Stimulated activated CD8-positive, alpha-beta memory T cell treated with anti-CD3 and anti-CD28 coated beads, Interleukin-7, amount 100 ng/mL, for 1 hour (primary cell): ENCODE measurements around the gene ZNF862.
A peak's percentile ranks its signal among the peaks of the same experiment; 100 is the strongest.

Experiments used
- DNase-seq, 2 donors: peaks; one replicate each; pipeline ENCODE4 v3.0.0-alpha.2; 2020; ENCODE audit warnings: low read depth in 2 of 2

The ZNF862 gene

DNA sequence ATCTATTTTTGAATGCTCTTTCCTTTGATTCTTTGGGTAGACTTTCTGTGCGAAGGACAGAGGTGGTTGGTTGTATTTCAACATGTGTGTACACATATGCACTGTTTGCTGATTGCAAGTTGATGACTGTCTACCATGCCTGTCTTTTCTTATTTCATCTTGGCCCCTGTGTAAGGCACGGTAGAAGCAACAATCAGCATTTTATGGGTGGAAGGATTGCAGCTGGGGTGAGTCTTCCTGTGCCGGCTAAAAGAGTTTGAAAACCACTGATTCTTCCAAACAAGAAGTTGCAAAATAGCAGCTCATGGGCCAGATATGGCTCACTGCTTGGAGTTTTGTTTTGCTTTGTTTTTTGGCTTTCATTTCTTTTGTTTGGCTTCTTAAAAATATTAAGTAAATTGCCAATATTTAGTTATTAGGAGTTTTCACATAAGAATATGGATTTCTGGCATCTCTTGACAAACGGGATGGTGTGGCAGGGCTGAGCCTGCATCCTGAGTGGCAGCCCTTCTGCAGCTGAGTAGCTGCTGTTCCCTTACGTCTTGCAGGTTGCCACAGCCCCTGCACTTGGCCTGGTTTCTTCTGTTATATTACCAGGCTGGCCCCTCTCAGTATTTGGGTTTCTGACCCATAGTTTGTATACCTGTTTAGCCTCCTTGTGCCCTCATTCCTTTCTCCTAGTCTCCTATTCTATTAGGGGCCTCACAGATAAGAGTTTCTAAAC is 7.2 kb downstream of the ZNF862 start:
- DNase-seq, result no peak

DNA sequence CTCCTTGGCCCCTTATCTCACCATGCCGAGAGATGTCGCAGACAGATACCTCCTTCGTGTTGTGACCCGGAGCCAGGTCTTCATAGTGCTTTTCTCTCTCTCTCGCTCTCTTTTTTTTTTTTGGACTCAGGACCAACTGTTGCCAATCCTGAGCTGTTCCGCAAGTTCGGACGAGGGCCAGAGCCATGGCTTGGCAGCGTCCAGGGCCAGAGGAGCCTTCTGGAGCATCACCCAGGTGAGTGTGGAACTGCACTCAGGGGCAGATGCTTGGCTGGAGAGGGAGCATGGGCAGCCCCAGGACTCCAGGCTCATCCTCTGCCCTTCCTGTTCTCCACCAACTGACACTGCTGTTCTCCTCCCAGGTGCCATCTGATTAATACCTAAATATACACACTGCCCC is 7.8 kb downstream of the ZNF862 start:
- no peak for DNase-seq

DNA sequence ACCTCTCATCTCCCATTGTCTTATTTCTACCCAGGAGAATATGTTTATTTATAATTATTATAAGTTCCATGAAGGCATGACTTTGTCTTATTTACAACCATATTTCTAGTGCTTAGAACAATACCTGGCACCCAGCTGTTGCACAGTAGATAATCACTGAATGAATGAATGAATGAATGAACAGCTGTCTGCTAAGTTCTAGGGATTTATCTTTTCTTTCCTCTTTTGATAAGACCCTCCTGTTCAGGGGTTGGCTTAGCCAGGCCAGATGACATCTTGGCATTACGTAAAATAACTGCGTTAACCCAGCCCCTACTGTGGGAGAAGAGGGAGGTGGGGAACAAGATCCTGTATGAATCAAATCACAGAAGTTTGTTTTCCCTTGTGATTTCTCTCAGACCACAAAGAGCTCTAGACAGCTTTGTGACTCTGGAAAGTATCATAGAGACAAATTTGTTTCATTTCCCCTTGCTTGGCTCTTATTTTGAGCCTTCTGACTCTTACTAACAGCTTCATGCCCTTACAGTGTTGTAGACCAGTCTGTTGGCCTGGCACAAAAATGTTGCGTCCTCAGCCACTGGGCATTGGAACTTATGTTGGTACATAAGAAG is 8.4 kb downstream of the ZNF862 start:
- DNase-seq, result no peak

DNA sequence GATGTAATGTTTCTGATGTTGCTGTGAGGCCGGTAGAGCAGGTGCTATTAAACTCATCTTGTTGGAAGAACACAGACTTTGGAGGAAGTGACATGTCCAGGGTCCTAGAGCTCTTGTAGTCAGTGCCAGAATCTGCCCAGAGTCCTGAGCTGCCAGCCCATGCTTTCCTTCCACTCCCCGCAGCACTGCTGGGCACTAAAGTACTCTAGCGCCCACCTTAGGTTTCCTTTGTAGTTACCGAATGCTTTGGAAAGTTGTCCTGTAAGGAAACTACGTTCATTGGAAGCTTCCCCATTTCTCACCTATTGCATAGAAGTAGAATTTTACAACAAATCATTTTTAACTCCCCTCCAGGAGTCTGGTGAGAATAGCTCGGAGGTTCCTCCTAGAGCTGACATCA is 11.0 kb downstream of the ZNF862 start:
- no peak for DNase-seq

DNA sequence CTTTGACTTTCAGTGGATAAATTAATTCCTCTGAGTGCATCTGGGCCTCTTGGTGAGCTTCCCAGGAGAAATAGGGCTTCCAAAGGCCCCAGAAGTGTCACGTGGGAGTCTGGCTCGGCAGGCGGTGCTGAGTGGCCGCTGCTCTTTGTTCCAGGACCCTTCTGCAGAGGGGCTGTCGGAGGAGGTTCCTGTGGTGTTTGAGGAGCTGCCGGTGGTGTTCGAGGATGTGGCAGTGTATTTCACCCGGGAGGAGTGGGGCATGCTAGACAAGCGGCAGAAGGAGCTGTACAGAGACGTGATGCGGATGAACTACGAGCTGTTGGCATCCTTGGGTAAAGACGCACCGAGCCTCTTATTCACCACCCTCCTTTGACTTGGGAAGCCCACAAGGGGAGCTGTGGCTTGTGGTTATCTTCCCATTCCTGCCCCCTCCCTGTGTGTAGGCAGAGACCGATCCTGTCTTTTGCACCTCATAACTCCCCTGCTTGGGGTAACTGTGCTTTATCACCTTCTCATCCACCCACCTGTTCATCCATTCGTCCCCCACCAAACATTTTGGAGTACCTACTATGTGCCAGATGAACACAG is 11.9 kb downstream of the ZNF862 start:
- DNase-seq, result no peak

DNA sequence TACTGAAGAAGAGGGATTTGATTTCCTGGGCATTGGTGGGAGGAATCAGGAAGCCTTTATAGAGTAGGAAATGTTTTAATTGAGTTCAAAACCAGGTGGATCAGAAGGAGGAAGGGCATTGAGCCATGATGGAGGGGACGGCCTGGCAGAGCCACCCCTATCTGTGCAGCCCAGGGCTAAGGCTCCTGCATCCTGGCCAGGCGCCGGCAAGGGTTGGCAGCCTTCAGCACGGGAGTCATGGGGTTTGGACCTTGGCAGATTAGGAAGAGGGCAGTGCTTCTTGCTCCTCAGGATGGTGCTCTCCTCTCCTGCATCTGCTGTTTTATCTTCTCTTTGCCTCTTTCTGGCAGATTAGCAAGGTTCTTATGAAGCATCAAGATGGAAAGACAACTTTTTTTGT is 12.5 kb downstream of the ZNF862 start:
- no peak for DNase-seq

DNA sequence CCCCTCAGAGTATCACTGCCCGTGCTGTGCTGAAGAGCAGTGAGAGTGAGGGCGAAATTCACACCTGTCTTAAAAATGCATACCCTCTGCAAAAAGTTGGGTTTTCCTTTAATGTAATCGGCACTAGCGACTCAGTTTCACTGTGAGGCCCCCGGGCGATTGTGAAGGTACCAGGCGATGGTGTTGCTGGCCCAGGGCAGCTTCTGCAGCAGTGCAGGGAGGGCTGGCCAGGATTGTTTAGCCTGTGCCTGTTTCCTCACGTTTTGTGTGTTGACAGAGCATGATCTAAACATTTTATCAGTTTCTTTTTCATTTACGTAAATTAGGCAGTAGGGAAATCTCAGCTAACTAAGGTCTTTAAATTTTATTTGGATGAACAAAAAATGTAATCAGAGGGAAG is 13.3 kb downstream of the ZNF862 start:
- DNase-seq, result no peak

DNA sequence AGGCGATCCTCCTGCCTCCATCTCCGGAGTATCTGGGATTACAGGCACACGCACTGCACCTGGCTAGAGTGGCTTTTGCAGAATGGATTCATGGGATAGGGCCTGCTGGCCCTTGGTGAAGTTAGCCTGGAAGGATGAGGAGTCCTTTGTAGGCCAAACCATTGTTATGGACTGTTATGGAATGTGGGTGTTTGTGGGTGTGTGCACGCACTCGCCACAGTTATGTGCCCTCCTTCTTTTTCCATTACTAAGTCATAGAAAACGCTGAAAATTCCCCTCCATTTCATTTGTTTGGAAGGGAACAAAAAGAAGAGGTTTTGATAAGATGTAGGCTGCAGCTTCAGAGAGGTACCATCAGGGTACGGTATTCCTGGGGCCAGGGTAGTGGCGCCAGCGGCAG is 15.0 kb downstream of the ZNF862 start:
- no peak for DNase-seq

DNA sequence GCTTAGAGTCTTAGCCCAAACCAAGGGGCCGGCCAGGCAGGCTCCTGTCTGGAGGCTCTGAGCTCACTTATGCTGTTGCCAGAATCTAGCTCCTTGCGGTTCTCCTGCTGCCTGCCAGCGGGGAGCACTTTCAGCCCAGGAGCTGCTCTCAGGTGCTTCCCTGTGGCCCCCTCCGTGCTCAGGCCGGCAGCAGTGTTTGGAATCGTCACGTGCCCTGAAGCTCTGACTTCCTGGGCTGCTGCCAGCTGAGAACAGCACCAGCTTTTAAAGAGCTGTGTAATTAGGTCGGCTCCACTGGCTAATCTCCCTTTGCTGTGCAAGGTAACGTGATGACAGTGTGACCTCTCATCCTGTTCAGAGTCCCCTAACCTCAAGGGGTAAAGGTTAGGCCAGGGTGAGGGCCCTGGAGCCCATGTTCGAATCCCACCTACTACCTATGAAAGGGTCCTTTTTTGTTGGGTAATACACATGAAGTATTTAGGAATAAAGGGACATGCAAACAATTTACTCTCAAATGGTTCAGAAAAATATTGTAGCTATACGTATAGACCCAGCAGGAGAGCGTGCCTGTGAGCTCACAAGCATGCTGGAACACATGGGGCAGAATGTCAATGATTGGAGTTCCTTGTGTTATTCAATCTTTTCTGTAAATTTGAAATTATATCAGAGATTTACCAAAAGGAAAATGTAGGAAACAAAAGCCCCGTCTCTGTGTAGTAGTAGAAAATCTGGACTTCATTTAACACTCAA is 16.6 kb downstream of the ZNF862 start:
- DNase-seq, result no peak

DNA sequence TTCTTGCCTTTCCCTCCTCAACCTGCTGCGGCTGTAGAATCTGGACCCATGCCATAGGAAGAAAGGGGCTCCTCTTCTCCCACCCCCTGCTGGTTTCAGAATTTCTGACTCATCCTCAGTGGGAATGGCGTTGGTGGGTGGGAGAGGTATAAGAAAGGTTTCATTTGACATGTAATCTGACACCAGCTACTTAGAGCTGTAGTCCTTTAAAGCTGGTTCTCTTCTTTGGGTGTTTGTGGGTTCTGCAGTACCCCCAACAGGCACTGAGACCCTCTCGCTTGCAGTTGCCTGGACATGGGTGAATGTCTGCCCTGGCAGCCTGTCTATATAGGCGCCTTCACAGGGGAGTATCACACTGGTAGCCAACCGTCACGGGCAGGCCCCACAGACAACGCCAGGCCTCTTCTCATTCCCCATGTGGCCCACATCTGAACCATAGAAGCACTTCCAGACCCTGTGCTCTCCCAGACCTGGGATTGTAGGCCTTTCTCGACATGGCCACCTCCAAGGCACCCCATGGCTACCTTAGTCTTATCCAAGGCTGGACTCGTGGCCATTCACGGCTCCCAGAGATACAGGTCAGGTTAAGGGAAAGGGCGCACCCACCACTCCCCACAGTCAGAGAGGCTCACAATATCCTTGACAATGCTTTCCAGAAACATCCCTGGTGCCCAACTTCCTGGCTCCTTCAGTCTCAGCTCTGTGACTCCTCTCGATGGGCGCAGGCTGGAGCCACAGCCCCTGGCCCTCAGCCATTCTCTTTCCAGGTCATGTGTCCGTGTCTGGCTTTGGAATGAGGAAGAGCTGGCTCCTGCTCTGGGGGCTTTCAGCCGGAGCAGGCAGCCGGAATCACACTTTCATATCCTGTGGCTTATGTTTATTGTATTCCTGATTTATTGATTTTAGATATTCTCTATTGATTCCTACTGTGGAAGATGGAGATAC is 17.5 kb downstream of the ZNF862 start:
- DNase-seq, result no peak

DNA sequence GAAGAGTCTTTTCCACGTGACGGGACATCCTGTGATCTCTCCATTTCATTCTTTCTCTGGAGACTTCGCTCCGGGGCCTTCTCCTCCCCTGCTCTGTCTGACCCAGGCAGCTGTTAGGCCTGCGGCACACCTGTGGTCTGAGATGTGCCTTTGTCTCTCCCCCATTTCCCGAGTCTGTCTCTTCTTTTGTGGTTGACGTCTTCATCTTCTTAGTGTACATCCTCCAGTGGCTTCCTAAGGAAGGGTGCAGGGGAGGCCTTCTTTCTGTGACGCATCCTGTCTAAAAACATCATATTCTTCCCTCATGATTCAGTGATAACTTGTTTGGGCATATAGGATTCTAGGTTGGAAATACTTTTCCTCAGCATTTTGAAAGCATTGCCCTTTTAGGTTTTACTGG is 18.4 kb downstream of the ZNF862 start:
- no peak for DNase-seq

DNA sequence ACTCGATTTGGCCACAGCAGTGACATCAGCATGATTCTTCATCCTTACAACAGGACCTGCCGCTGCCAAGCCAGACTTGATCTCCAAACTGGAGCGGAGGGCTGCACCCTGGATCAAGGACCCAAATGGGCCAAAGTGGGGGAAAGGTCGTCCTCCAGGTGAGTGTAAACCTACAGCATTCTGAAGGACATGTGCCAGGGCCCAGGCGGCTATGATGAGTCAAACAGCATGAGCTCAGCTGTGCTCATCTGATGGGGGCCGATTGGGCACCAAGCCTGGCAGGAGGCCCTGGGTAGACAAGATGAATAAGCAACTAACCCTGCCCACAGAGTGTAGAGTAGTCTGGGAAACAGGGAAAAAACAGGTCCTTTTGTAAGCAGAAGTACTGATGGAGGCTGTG is 21.2 kb downstream of the ZNF862 start:
- no peak for DNase-seq

DNA sequence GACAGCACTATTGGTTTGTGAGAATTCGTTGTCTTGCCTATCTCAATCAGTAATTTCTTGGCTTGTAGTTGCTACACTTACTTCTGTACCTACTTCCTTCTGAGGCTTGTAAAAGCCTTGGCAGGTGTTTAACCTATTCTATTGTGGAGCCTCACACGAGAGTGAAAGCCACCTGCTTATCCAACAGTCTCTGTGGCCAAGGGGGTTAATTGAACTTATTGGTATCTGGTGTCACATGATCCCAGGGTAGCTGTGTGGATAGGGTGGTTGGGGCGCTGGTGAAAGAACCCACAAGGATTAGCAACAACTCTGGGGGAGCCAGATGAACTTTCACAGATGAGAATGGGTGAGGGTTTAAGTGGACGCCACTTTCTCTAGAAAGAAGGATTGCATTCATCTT is 21.7 kb downstream of the ZNF862 start:
- no peak for DNase-seq

DNA sequence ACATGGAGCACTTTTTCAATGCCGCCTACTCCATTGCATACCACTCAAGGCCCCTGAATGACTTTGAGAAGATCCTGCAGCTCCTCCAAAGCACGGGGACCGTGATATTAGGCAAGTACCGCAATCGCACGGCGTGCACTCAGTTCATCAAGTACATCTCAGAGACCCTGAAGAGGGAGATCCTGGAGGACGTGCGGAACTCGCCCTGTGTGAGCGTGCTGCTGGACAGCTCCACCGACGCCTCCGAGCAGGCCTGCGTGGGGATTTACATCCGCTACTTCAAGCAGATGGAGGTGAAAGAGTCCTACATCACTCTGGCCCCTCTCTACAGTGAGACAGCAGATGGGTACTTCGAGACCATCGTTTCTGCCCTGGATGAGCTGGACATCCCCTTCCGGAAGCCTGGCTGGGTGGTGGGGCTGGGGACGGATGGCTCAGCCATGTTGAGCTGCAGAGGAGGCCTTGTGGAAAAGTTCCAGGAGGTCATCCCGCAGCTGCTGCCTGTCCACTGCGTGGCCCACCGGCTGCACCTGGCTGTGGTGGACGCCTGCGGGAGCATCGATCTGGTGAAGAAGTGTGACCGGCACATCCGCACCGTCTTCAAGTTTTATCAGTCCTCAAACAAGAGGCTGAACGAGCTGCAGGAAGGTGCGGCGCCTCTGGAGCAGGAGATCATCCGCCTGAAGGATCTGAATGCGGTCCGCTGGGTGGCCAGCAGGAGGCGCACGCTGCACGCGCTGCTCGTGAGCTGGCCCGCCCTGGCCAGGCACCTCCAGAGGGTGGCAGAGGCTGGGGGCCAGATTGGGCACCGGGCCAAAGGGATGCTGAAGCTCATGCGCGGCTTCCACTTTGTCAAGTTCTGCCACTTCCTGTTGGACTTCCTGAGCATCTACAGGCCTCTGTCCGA is 22.9 kb downstream of the ZNF862 start:
- no peak for DNase-seq

DNA sequence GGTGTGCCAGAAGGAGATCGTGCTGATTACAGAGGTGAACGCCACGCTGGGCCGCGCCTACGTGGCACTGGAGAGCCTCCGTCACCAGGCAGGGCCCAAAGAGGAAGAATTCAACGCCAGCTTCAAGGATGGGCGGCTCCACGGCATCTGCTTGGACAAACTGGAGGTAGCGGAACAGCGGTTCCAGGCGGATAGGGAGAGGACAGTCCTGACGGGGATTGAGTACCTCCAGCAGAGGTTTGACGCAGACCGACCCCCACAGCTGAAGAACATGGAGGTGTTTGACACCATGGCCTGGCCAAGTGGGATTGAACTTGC is 23.5 kb downstream of the ZNF862 start:
- no peak for DNase-seq

DNA sequence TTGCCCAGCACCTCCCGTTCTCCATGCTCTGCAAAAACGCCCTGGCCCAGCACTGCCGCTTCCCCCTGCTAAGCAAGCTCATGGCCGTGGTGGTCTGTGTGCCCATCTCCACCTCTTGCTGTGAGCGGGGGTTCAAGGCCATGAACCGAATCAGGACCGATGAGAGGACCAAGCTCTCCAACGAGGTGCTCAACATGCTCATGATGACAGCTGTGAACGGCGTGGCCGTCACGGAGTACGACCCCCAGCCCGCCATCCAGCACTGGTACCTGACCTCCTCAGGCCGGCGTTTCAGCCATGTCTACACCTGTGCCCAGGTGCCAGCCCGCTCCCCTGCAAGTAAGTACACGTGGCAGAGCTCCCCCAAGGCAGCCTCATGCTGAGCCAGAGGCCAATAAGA is 24.0 kb downstream of the ZNF862 start:
- no peak for DNase-seq

DNA sequence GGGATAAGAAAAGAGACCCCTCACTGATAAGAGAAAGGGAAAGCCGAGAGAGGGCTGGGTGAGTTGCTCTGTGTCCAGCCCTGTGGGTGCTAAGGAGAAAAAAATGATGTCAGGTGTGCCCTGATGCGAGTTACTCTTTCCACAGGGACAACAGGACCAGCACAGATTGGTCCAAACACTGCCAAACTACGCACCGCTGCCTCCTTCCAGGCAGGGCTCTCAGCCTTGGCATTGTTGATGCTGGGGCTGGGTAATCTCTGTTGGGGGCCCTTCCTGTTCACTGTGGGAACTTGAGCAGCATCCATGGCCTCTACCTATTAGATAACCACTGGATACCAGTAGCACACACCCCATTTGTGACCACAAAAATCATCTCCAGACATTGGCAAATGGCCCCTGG is 25.3 kb downstream of the ZNF862 start:
- no peak for DNase-seq

DNA sequence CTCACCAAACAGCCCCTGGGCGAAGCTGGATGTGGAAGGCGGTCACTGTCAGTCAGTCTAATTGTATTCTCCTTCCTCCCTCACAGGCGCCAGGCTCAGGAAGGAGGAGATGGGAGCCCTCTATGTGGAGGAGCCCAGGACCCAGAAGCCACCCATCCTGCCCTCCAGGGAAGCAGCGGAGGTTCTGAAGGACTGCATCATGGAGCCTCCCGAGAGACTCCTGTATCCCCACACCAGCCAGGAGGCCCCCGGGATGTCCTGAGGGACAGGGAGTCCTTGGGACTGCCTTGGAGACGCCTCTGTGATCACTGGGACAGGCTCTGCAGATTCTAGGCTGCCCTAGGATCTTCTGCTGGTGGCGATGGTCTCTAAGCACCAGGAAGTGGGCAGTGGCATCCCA is 25.8 kb downstream of the ZNF862 start:
- DNase-seq, result no peak

DNA sequence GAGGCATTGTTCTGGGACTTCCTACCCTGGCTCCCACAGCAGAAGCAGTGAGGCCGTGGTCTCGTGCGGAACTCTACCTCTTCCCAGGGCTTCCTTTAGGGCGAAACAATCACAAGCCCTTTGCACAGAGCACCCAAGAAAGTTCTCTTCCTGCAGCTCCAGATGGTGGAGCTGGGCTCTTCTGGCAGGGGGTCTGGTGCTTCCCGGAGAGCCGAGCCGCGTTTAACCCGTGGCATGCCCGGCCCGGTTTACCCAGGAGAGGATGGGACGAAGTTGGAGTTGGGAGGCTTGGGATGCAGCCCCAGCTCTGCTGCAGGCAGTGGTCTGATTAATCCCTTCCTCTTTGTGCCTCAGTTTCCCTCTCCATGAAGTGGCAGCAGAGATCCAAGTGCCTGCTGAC is 26.6 kb downstream of the ZNF862 start:
- DNase-seq, result no peak

DNA sequence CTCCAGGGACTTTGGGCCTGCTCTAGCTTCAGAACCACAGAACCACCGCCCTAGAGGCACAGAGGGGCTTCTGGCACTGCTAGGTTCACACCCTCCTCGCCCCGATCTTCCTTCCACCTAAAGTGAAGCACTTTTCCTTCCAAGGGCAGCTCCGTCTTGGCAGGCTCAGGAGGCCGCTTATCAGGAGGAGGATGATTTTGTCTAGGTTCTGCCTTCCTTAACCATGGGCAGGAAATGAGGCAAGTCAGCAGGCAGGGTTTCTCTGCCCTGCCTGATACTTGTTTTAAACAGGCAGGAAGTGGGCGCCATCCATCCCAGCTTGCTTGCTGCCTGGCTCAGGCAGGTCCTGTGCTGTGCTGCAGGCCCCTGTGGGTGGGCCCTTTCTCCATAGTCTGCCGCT is 27.3 kb downstream of the ZNF862 start:
- peak in 1 of 2 donors; percentile 31 for DNase-seq
